K562 (cell line): ENCODE results near the gene GPR152. TPM values are rescaled to one million over a fixed set of nuclear protein-coding genes. Genes with fewer than 3 reads are reported as not detected.

Experiments used
- BMI1 ChIP-seq: fragments of 150-350 bp; IDR thresholded peaks from 2 replicates; pipeline ENCODE4 v1.6.1; 2014; ENCODE audit warnings: low read length
- CHD2 ChIP-seq: IDR thresholded peaks from 2 replicates; pipeline ENCODE4 v1.6.1; 2011; ENCODE audit warnings: low read depth, low read length
- HIVEP1 ChIP-seq: fragments of 250-450 bp; sonication (Bioruptor Pico); IDR thresholded peaks from 2 replicates; pipeline ENCODE4 v1.4.0; 2020; ENCODE audit warnings: mild to moderate bottlenecking
- KLF13 ChIP-seq: fragments of 450-650 bp; IDR thresholded peaks from 2 replicates; pipeline ENCODE4 v1.6.1; 2016; ENCODE audit warnings: missing genetic modification characterization, low read depth, mild to moderate bottlenecking, missing compliant biosample characterization, moderate library complexity, borderline replicate concordance
- NR3C1 ChIP-seq: sonication (generic); formaldehyde crosslinking; IDR thresholded peaks from 2 replicates; pipeline ENCODE4 v1.8.1; 2022; ENCODE audit warnings: missing genetic modification reagents
- SETDB1 ChIP-seq: IDR thresholded peaks from one replicate; pipeline ENCODE4 v1.6.1; 2012; ENCODE audit warnings: low read length, control low read depth, inconsistent platforms
- TAF9B ChIP-seq: fragments of 450-650 bp; IDR thresholded peaks from 2 replicates; pipeline ENCODE4 v1.6.1; 2018; ENCODE audit warnings: mild to moderate bottlenecking; ENCODE audit not compliant: partially characterized antibody
- TFAM ChIP-seq: fragments of 250-450 bp; sonication (Bioruptor Pico); conservative IDR thresholded peaks from 2 replicates; pipeline ENCODE4 v1.5.0; 2021; ENCODE audit warnings: mild to moderate bottlenecking, moderate library complexity
- YBX1 ChIP-seq: fragments of 450-650 bp; IDR thresholded peaks from 2 replicates; pipeline ENCODE4 v1.7.1; 2016; ENCODE audit warnings: mild to moderate bottlenecking
- ZKSCAN8 ChIP-seq: fragments of 200-800 bp; sonication (Bioruptor generic); IDR thresholded peaks from 2 replicates; pipeline ENCODE4 v1.6.1; 2016; ENCODE audit warnings: missing genetic modification characterization, missing compliant biosample characterization
- ZNF41 ChIP-seq: fragments of 250-450 bp; sonication (Bioruptor Pico); conservative IDR thresholded peaks from 2 replicates; pipeline ENCODE4 v1.4.0; 2020; ENCODE audit warnings: mild to moderate bottlenecking
- ZNF79 ChIP-seq: fragments of 250-450 bp; sonication (Bioruptor Pico); IDR thresholded peaks from 2 replicates; pipeline ENCODE4 v1.4.0; 2020; ENCODE audit warnings: low read depth, mild to moderate bottlenecking, moderate library complexity
- polyA plus RNA-seq, 8 experiments: library from polyadenylated mRNA; depleted of rRNA in 4 of 8; stranded (reverse) in 5 of 8; unstranded in 3 of 8; fragments of >200 nt; fragmentation: Nextera tagmentation in 2 of 8; fragmentation: Illumina TruSeq in 1 of 8; extraction: Ambion mirVana in 2 of 8; extraction: Trizol in 1 of 8; gene quantifications; 2 replicates each; pipeline versions ENCODE4 v1.2.1 to v1.2.3, GENCODE V29; 2011 to 2014; ENCODE audit warnings: inconsistent platforms in 1 of 8, missing spikeins in 1 of 8
- total RNA-seq, 7 experiments: library from RNA; depleted of rRNA in 6 of 7; stranded (reverse); fragments of >200 nt in 6 of 7; fragmentation: Illumina TruSeq in 2 of 7; extraction: Trizol in 2 of 7; gene quantifications; 2 replicates each; pipeline versions ENCODE4 v1.2.1 to v1.2.3, GENCODE V29; 2011 to 2021; ENCODE audit warnings: low replicate concordance in 1 of 7
- TF ChIP-seq, protein P1 (sequence below), 2 experiments: IDR thresholded peaks; 2 replicates each; pipeline ENCODE4 v1.6.1; 2011; ENCODE audit warnings: borderline replicate concordance in 1 of 2, control low read depth in 1 of 2, low read depth in 1 of 2, low read length in 1 of 2, mild to moderate bottlenecking in 1 of 2, mixed read lengths in 1 of 2, moderate library complexity in 1 of 2; ENCODE audit not compliant: insufficient read depth in 1 of 2, insufficient read length in 1 of 2, poor library complexity in 1 of 2, severe bottlenecking in 1 of 2; ENCODE audit errors: extremely low read depth in 1 of 2
- TF ChIP-seq, protein P2 (sequence below): fragments of 450-650 bp; IDR thresholded peaks from 2 replicates; pipeline ENCODE4 v1.6.1; 2017; ENCODE audit warnings: antibody characterized with exemption
- TF ChIP-seq, protein P3 (sequence below): sonication (generic); formaldehyde crosslinking; IDR thresholded peaks from 2 replicates; pipeline ENCODE4 v1.8.1; 2023; ENCODE audit warnings: mild to moderate bottlenecking, missing genetic modification reagents, moderate library complexity
- TF ChIP-seq, protein P4 (sequence below): fragments of 450-650 bp; formaldehyde crosslinking; IDR thresholded peaks from 2 replicates; pipeline ENCODE4 v1.4.0; 2022; ENCODE audit warnings: missing genetic modification characterization

The GPR152 gene
- total and polyA plus RNA-seq, 9 of the 15 experiments (the other 6 are each of a cell fraction or from before 2014, with no cell fraction given): not detected

DNA sequence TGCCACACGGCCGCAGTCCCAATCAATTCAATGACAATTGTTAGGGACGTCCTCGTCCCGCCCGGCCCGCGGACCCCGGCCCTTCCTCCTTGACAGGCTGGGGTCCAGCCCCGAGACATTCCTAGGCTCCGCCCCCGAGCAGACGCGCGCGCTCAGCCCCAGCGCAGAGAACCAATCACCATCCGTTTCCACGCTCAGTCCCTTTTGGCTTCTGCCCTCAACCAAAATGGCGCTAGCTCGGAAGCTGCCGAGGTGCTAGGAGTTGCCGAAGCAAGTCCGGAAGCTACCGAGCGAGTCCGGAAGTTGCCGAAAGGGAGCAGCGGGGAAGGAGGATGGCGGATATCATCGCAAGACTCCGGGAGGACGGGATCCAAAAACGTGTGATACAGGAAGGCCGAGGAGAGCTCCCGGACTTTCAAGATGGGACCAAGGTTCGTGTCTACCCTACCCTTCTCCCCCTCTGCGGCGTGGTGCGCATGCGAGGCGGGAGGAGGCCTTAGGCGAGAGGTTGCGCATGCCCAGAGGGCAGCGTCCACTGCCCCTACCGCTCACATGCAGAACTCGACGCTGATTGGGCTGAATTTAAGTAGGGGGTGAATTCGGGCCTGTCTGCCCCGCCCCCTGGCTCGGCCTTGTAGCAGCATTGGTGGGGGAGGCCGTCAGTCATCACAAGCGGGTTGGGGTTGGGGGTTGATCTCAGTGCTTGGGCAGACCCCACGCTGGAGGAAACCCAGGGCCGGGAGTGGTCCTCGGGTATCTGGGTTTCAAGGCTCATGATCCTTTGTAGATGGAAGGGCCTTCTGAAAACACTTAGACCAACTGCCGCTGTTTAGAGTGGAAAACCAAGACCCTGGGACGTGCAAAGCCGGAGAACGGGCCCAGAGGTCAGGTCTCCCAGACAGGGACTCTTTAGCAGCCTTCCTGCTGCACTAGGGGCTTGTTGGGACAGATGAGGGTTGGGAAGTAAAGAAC, 30.6 kb upstream of the GPR152 start, which contains the start of gene AIP (continued):
- TF ChIP-seq, protein P1, sequence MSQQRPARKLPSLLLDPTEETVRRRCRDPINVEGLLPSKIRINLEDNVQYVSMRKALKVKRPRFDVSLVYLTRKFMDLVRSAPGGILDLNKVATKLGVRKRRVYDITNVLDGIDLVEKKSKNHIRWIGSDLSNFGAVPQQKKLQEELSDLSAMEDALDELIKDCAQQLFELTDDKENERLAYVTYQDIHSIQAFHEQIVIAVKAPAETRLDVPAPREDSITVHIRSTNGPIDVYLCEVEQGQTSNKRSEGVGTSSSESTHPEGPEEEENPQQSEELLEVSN (IDR thresholded peaks at IDR 0.05; ENCODE audit: borderline replicate concordance in 1 of 2, extremely low read depth in 1 of 2, insufficient read depth in 1 of 2, insufficient read length in 1 of 2, low read depth in 1 of 2, low read length in 1 of 2, poor library complexity in 1 of 2, severe bottlenecking in 1 of 2): peak; percentile 100
- TF ChIP-seq NR3C1 (CRISPR knock-in tag): peak; percentile 98
- TF ChIP-seq, protein P2, sequence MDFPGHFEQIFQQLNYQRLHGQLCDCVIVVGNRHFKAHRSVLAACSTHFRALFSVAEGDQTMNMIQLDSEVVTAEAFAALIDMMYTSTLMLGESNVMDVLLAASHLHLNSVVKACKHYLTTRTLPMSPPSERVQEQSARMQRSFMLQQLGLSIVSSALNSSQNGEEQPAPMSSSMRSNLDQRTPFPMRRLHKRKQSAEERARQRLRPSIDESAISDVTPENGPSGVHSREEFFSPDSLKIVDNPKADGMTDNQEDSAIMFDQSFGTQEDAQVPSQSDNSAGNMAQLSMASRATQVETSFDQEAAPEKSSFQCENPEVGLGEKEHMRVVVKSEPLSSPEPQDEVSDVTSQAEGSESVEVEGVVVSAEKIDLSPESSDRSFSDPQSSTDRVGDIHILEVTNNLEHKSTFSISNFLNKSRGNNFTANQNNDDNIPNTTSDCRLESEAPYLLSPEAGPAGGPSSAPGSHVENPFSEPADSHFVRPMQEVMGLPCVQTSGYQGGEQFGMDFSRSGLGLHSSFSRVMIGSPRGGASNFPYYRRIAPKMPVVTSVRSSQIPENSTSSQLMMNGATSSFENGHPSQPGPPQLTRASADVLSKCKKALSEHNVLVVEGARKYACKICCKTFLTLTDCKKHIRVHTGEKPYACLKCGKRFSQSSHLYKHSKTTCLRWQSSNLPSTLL: no peak
- TF ChIP-seq, protein P3, sequence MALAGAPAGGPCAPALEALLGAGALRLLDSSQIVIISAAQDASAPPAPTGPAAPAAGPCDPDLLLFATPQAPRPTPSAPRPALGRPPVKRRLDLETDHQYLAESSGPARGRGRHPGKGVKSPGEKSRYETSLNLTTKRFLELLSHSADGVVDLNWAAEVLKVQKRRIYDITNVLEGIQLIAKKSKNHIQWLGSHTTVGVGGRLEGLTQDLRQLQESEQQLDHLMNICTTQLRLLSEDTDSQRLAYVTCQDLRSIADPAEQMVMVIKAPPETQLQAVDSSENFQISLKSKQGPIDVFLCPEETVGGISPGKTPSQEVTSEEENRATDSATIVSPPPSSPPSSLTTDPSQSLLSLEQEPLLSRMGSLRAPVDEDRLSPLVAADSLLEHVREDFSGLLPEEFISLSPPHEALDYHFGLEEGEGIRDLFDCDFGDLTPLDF (CRISPR knock-in tag): peak; percentile 93
- no peak for TF ChIP-seq TAF9B
- peak; percentile 72 for TF ChIP-seq CHD2
- TF ChIP-seq TFAM: no peak
- TF ChIP-seq, protein P4, sequence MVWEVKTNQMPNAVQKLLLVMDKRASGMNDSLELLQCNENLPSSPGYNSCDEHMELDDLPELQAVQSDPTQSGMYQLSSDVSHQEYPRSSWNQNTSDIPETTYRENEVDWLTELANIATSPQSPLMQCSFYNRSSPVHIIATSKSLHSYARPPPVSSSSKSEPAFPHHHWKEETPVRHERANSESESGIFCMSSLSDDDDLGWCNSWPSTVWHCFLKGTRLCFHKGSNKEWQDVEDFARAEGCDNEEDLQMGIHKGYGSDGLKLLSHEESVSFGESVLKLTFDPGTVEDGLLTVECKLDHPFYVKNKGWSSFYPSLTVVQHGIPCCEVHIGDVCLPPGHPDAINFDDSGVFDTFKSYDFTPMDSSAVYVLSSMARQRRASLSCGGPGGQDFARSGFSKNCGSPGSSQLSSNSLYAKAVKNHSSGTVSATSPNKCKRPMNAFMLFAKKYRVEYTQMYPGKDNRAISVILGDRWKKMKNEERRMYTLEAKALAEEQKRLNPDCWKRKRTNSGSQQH: no peak
- no peak for TF ChIP-seq BMI1
- no peak for TF ChIP-seq ZNF41
- no peak for TF ChIP-seq ZKSCAN8
- no peak for TF ChIP-seq HIVEP1
- no peak for TF ChIP-seq SETDB1
- no peak for TF ChIP-seq YBX1
- 0 out of 2 replicates have a peak, but pooled peaks have one; percentile 66 for TF ChIP-seq KLF13 (tag)
- no peak for TF ChIP-seq ZNF79 (CRISPR knock-in tag)
